WERI-Rb-1 (cell line): ENCODE data around the gene PLCG2.
"Not testable (repeated sequence)": the region's sequence is repeated elsewhere in the genome, so short reads cannot be mapped to it uniquely, and the experiment has no call there.

Experiments
- DNase-seq: peaks from one replicate; pipeline ENCODE4 v3.0.0-alpha.2; 2020
- H3K27ac ChIP-seq: fragments of 250-450 bp; sonication (Bioruptor Pico); 2 replicates; pipeline ENCODE4 v1.5.1; 2020; ENCODE audit warnings: mild to moderate bottlenecking, moderate library complexity
- H3K27me3 ChIP-seq: fragments of 250-450 bp; sonication (Bioruptor Pico); 2 replicates; pipeline ENCODE4 v1.5.1; 2021; ENCODE audit warnings: mild to moderate bottlenecking, low read depth, moderate library complexity; ENCODE audit not compliant: insufficient read depth, severe bottlenecking
- H3K36me3 ChIP-seq: fragments of 250-450 bp; sonication (Bioruptor Pico); 2 replicates; pipeline ENCODE4 v1.5.1; 2020; ENCODE audit warnings: mild to moderate bottlenecking, moderate library complexity
- H3K4me3 ChIP-seq: 2 replicates; pipeline ENCODE4 v1.5.1; 2011; ENCODE audit warnings: low read depth, mild to moderate bottlenecking, control low read depth, low read length
- H3K9me3 ChIP-seq: fragments of 250-450 bp; sonication (Bioruptor Pico); 2 replicates; pipeline ENCODE4 v1.5.1; 2021; ENCODE audit warnings: mild to moderate bottlenecking, moderate library complexity; ENCODE audit not compliant: severe bottlenecking
- CTCF ChIP-seq: IDR thresholded peaks from 2 replicates; pipeline ENCODE4 v1.5.1; 2011; ENCODE audit warnings: low read depth, mild to moderate bottlenecking, control low read depth, inconsistent platforms, low read length

The PLCG2 gene

GRCh38 chr16:81740169-81740568, 38.9 kb upstream of the PLCG2 start:
- H3K36me3 ChIP-seq: no peaks in the 10 kb centered on the region
- H3K9me3 ChIP-seq: no peaks in the 10 kb centered on the region
- TF ChIP-seq CTCF: no peak
- DNase-seq: no peak
- H3K27me3 ChIP-seq: no peaks in the 10 kb centered on the region
- H3K27ac ChIP-seq: no peak overlapping the region
- H3K4me3 ChIP-seq: no peak overlapping the region

- not testable (repeated sequence) for H3K4me3 ChIP-seq, H3K9me3 ChIP-seq, H3K36me3 ChIP-seq, H3K27me3 ChIP-seq, H3K27ac ChIP-seq, DNase-seq
Measured at GRCh38 chr16:81741430-81741770, 37.7 kb upstream of the PLCG2 start.

GRCh38 chr16:81744385-81744784, 34.7 kb upstream of the PLCG2 start:
- H3K9me3 ChIP-seq: no peaks in the 10 kb centered on the region
- no peaks in the 10 kb centered on the region for H3K27me3 ChIP-seq
- DNase-seq: no peak
- no peak overlapping the region for H3K4me3 ChIP-seq
- H3K36me3 ChIP-seq: no peaks in the 10 kb centered on the region
- no peak overlapping the region for H3K27ac ChIP-seq
- TF ChIP-seq CTCF: no peak

- Histone ChIP-seq H3K4me3 (no peak overlapping the region), H3K36me3 (no peaks in the 10 kb centered on the region), H3K27ac (no peak overlapping the region), H3K9me3 (no peaks in the 10 kb centered on the region), H3K27me3 (no peaks in the 10 kb centered on the region)
- no peak for DNase-seq
- no peak for TF ChIP-seq CTCF
Measured at GRCh38 chr16:81744911-81745310, 34.2 kb upstream of the PLCG2 start.

- no peaks in the 10 kb centered on the region for H3K9me3 ChIP-seq
- H3K36me3 ChIP-seq: no peaks in the 10 kb centered on the region
- TF ChIP-seq CTCF: no peak
- H3K4me3 ChIP-seq: peak overlapping the region; percentile 41
- DNase-seq: peak; percentile 40
- no peak overlapping the region for H3K27ac ChIP-seq
- H3K27me3 ChIP-seq: no peaks in the 10 kb centered on the region
Measured at GRCh38 chr16:81745704-81746558, 33.2 kb upstream of the PLCG2 start.

DNA sequence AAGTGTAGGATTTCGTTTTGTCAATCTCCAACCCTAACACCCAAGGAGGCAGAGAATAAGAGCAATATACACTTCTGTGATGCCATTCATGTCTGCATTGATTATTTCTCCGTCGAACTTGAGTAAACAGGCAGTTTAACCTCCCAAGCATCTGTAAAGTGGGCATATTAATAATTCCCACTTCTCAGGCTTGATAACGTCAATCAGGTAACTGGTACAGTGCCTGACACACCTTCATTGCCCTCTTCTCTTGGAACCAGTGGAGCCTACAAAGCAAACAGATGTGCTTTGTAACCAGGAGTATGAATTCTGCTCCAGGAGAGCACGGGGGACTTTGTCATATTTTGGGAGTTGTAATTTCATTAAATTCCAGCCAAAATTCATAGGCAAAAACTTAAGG, 32.5 kb upstream of the PLCG2 start:
- no peak for TF ChIP-seq CTCF
- H3K4me3 ChIP-seq: peak overlapping the region; percentile 41; the same call in 1 of the 2 replicates
- H3K27me3 ChIP-seq: no peaks in the 10 kb centered on the region
- no peaks in the 10 kb centered on the region for H3K36me3 ChIP-seq
- H3K9me3 ChIP-seq: no peaks in the 10 kb centered on the region
- DNase-seq: no peak
- no peak overlapping the region for H3K27ac ChIP-seq
